ENCODE data around the gene SLC24A4.

SLC24A4 gene

DNA sequence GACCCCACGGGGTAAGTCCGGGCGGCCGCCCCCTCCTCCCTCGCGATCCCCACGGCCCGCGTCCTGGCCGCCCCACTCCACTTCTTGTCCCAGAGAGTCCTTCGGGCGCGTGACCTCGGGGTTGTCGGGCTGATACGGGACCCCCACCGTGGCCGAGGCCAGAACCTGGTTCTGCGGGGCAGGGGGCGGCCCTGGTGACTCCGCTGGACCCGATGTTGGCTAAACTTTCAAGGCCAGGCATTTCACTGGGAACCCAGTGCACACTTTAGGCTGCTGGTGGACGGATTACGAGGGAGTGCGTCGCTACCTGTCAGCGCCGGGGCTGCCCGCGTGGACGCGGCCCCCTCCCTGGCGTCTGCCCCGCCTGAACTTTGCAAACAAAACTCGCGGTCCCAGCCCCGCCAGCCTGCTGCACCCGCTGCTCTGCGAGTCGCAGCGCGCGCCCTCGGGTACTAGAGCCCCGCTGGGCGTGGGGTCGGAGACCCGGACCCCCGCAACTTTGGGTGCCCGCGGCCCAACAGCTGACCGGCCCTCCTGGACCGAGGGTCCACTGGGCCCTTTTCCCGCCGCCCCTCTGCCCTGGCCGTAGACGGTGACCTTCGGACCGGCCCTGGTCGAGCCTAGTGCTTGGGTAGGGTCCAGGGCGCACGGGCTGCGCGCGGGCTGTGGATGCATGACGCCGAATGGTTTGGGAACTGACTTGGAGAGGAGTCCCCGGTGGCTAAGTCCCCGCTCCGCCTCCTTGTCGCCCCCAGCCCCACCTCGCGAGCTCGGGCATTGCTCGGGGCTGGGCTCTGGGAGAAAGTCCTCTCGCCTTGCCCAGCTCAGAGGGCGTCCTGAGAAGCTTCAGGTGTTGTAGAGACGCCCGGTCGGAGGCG is 191.2 kb downstream of the SLC24A4 start:
- TF ChIP-seq POLR2AphosphoS5 (IDR thresholded peaks at IDR 0.05; ENCODE audit: low read depth, low read length) (no peak), TAF1 (IDR thresholded peaks at IDR 0.05; ENCODE audit: borderline replicate concordance, low read depth, low read length) (no peak), POLR2A (IDR thresholded peaks at IDR 0.05; ENCODE audit: low read depth, low read length) (no peak)
- peak; percentile 56 for FAIRE-seq
- DNase-seq (ENCODE audit: insufficient read length), result peak; percentile 40

DNA sequence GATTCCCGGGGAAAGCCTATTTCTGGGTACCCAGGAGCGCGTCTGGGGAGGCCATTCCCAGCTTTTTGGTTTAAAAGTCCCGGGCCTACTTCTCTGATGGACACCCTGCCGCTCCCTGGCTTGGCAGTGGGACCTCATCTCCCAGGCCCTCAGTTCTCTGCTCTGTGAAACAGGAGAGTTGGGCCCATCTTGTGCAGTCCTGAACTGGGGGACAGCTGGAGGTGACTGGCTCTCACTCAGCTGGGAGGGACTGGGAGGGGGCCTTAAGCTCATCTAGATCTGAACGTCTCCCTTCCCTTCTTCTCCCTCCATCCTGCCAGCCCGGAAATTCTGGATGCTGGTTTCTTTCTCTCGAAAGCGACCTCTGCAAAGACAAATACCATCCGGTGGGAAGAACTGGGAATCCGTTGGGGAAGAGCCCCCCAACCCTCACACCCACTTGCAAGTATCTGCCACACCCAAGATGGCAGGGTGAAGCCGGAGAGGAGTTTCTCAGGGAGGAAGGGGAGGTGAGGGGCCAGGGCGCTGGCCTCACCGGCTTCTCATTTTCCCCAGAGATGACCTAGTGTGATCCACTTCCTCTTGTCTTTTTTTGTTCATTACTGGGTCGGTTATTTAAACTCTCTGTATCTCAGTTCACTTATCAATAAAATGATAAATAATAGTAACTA is 192.0 kb downstream of the SLC24A4 start:
- DNase-seq (ENCODE audit: insufficient read length) (no peak), FAIRE-seq (no peak)
- TF ChIP-seq TAF1 (IDR thresholded peaks at IDR 0.05; ENCODE audit: borderline replicate concordance, low read depth, low read length) (no peak), POLR2AphosphoS5 (IDR thresholded peaks at IDR 0.05; ENCODE audit: low read depth, low read length) (no peak), POLR2A (IDR thresholded peaks at IDR 0.05; ENCODE audit: low read depth, low read length) (no peak)

DNA sequence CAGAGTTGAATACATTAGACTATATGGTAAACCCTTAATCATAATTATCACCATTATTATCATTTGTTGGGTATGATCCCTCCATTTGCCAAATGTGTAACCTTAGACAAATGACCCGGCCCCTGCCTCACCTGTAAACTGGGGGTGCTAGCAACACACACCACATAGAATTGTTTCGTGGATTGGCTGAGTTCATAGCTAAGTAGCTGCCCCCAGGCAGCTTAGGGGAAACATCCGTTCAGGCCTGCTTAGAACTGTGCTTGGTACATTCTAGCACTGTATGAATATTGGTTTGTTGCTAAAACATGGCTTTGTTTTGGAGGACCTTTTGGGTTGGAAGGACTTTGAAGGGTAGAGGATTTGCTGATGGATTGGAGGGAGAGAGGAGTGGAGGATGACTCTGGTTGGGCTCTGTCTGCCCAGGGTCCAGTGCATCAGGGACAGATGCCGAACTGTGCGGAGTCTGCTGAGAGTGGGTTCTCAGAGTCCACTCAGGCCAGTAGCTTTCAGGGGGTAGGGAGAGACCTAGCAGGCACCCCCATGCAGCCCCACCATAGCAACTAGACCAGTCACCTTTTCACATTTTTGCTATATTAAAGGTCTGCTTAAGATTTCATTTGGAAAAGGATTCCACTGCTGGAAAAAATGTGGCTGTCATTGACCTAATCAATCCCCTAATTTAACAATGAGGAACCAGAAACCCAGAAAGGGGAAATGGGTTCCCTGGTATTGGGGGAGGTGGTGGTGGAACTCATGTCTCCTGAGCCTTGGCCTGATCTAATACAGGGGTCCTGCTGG is 192.8 kb downstream of the SLC24A4 start:
- DNase-seq (ENCODE audit: insufficient read length), result no peak
- peak; percentile 9 for FAIRE-seq
- TF ChIP-seq TAF1 (IDR thresholded peaks at IDR 0.05; ENCODE audit: borderline replicate concordance, low read depth, low read length), result no peak
- no peak for TF ChIP-seq POLR2AphosphoS5 (IDR thresholded peaks at IDR 0.05; ENCODE audit: low read depth, low read length)
- TF ChIP-seq POLR2A (IDR thresholded peaks at IDR 0.05; ENCODE audit: low read depth, low read length), result no peak

DNA sequence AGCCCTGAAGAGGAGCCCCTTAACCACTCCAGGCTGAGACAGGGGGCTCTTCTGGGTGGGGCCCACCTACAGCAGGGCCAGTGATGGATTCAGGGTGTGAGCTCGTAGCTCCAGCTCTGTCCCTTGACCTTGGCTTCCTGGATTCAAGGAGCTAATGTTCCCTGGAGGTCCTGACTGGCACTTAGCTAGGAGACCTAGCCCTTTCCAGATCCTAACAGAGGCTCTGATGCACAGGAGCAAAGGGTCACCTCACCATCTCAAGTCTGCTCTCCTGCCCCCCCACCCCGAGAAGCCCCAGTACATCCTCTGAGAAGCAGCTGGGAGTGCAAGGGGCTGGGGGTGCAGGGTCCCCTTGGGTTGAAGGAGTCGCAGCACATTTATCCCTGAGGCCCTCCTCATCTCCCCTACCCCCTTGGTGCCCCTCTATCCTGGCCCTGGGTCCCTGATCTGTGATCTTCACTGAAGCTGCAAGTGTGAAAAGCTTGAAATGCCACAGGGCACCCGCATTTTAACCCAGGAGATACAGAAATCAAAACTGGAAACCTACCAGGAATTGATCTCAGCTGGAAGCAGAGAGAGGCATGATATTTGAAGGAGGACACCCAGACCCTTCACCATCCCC is 193.5 kb downstream of the SLC24A4 start:
- TF ChIP-seq POLR2A (IDR thresholded peaks at IDR 0.05; ENCODE audit: low read depth, low read length), result no peak
- no peak for TF ChIP-seq TAF1 (IDR thresholded peaks at IDR 0.05; ENCODE audit: borderline replicate concordance, low read depth, low read length)
- FAIRE-seq (no peak), DNase-seq (ENCODE audit: insufficient read length) (no peak)

DNA sequence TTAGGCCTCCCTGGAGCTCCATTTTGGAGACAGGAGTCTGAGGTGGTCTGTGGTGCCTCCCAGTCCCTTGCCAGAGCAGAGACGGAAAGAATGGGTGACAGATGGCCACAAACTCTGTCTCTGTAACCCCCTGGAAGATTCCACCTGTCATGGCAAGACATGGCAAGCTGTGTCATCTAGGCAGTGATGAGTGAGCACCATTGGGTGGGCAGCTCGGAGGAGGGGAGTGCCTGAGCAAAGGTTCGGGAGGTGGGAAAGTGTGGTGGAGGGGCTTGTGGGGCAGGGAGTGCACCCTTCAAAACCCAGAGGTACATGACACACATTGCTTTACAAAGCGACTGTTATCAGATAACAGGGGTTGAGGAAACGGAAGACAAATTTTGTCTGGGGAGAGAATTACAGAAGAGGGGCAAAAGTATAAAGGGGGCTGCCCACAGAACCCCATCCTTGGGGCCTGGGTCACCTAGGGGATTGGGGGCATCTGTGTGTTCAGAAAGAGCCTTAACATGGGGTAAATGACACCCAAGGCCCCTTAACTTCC is 194.1 kb downstream of the SLC24A4 start:
- FAIRE-seq (no peak), DNase-seq (ENCODE audit: insufficient read length) (no peak)
- TF ChIP-seq POLR2AphosphoS5 (IDR thresholded peaks at IDR 0.05; ENCODE audit: low read depth, low read length) (no peak), POLR2A (IDR thresholded peaks at IDR 0.05; ENCODE audit: low read depth, low read length) (no peak), TAF1 (IDR thresholded peaks at IDR 0.05; ENCODE audit: borderline replicate concordance, low read depth, low read length) (no peak)

DNA sequence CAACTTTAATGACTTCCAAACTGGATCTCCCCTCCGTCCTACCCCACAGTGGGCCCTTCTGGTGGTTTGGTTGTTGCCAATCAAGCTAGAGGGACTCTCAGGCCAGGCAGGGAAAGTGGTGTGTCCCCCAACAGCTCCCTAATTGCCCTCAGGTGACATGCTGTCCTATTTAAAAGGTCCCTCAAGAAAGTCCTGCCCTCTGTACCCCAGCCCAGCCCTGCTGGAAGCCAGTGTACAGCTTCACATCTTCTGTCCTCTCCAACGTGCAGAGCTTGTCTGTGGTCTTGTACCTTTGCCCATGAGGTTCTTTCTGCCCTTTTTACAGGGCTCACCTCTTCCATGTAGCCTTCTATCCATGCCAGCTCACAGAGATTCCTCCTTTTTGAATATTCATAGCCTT is 194.8 kb downstream of the SLC24A4 start:
- FAIRE-seq (no peak), DNase-seq (ENCODE audit: insufficient read length) (no peak)
- TF ChIP-seq POLR2A (IDR thresholded peaks at IDR 0.05; ENCODE audit: low read depth, low read length) (no peak), TAF1 (IDR thresholded peaks at IDR 0.05; ENCODE audit: borderline replicate concordance, low read depth, low read length) (no peak), POLR2AphosphoS5 (IDR thresholded peaks at IDR 0.05; ENCODE audit: low read depth, low read length) (no peak)

DNA sequence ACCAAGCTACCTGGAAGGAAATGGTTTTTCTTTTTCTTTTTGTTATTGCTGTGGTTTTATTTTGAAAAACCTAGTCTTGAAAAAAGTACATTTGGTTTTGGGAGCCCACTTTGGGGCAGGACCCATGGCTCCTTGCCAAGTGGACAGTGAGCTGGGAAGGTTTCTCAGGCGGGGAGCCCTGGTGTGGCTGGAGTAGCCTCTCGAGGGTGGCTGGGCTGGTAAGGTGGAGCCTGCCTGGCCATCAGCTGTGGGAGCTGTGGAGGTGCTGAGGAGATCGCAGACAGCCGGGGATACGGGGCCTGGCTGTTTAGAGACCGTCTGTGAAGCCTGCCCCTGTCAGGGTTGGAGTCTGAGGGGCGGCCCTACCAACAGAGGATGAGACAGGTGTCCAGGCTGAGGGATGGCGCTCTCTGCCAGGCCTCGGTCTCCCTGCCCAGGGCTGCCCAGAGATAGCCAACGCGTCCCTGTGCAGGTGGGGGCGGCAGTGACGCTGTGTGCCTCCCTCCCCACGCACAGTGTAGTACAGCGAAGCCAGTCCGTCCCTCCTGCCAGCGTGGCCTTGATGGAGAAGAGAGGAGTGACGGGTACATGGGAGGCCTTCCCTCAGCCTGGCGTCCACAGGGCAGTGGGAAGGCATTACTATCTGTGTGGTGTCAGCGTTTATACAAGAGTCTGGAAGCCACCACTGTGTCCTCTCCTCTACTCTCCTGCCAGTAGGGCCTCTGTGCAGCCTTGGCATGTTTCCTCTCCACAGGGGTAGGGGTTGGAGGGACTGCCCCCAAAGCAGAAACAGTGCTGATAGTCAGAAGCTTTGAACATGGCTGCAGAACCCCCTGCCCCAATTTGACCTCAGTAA is 196.5 kb downstream of the SLC24A4 start:
- DNase-seq (ENCODE audit: insufficient read length) (no peak), FAIRE-seq (no peak)
- TF ChIP-seq TAF1 (IDR thresholded peaks at IDR 0.05; ENCODE audit: borderline replicate concordance, low read depth, low read length) (no peak), POLR2AphosphoS5 (IDR thresholded peaks at IDR 0.05; ENCODE audit: low read depth, low read length) (no peak), POLR2A (IDR thresholded peaks at IDR 0.05; ENCODE audit: low read depth, low read length) (no peak)

DNA sequence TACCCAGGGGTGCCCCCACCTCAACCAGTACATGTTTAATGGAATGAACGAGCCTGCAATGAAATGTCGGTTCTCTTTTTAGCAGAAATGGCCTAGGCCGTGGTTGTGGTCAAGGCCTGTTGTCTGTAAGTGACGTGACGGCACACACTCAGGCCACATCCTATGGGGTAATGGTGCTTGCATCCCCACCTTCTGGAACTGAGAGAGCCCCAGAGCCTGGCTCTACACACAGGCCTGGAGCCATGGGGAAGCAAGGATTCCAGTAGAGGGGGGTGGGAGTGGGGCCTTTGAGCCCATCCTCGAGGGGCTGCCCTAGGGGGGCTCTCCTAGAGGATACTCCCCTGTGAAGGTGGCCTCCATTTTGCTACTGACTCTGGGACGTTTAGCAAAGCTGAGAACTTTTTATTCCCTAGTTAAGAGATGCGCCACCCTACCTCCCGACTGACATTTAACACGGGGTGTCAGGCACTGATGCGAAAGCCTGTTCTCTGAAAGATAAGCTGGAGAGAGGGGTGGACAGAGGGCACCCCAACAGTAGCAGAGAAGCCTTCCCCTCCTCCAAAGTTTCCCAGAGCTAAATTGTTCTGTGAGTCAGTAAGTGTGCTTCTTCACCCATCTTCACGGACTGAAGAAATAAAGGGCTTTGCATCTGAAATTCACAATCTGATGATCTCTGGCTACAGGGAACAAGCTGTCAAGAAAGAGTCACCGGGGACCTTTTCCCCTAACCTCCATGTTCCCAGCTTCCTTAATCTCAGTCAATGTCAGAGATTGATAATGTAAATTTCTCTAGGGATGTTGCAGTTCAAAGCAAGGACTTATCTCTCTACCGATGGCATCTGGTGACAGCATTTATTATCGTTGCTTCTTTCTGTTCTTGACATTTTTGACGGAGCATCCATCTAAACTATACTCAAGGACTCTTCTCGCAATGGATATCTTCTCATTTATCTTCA is 197.4 kb downstream of the SLC24A4 start:
- FAIRE-seq, result no peak
- DNase-seq (ENCODE audit: insufficient read length), result no peak

DNA sequence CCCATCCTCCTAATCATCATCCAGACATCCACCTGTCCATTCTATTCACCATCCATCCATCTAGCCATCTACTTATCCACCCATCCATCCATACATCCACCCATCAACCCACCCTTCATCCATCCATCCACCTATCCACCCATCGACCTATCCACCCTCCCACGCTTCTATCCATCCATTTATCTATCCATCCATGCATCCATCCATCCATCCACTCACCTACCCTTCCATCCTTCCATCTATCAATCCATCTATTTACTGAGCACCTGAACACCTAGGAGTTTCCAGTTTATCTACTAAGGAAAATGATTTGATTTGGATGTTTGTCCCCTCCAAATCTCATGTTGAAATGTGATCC is 198.1 kb downstream of the SLC24A4 start:
- TF ChIP-seq POLR2AphosphoS5 (IDR thresholded peaks at IDR 0.05; ENCODE audit: low read depth, low read length) (no peak), POLR2A (IDR thresholded peaks at IDR 0.05; ENCODE audit: low read depth, low read length) (no peak), TAF1 (IDR thresholded peaks at IDR 0.05; ENCODE audit: borderline replicate concordance, low read depth, low read length) (no peak)
- FAIRE-seq (no peak), DNase-seq (ENCODE audit: insufficient read length) (no peak)

More for the DNA sequence above, 197.4 kb downstream of the SLC24A4 start:
- no peak for TF ChIP-seq TAF1 (IDR thresholded peaks at IDR 0.05; ENCODE audit: borderline replicate concordance, low read depth, low read length)

Data from GM12892 (cell line).